CD4-positive, alpha-beta T cell treated with Interleukin-15 for 1 hour (primary cell): Measurements from ENCODE around the gene GOSR1.
"Not testable (repeated sequence)": the region's sequence is repeated elsewhere in the genome, so short reads cannot be mapped to it uniquely, and the experiment has no call there.

Source experiments
- DNase-seq: peaks from one replicate; pipeline ENCODE4 v3.0.0-alpha.2; 2020

GOSR1 gene

GRCh38 chr17:30563131-30563904, 86.1 kb downstream of the GOSR1 start:
- DNase-seq, result not testable (repeated sequence)

GRCh38 chr17:30563905-30564390, 86.7 kb downstream of the GOSR1 start:
- DNase-seq, result not testable (repeated sequence)

GRCh38 chr17:30564422-30565072, 87.3 kb downstream of the GOSR1 start:
- DNase-seq, result not testable (repeated sequence)

GRCh38 chr17:30565073-30565935, 88.1 kb downstream of the GOSR1 start:
- DNase-seq, result no peak

- not testable (repeated sequence) for DNase-seq
Measured at GRCh38 chr17:30566104-30566503, 88.9 kb downstream of the GOSR1 start.

- DNase-seq, result not testable (repeated sequence)
Measured at GRCh38 chr17:30566516-30567225, 89.5 kb downstream of the GOSR1 start.

GRCh38 chr17:30567231-30568116, 90.3 kb downstream of the GOSR1 start:
- DNase-seq, result no peak

- no peak for DNase-seq
Measured at GRCh38 chr17:30568117-30568430, 90.9 kb downstream of the GOSR1 start.

GRCh38 chr17:30569531-30570175, 92.4 kb downstream of the GOSR1 start:
- DNase-seq, result not testable (repeated sequence)

- no peak for DNase-seq
Measured at GRCh38 chr17:30570191-30570590, 93.0 kb downstream of the GOSR1 start.

- no peak for DNase-seq
Measured at GRCh38 chr17:30570596-30571265, 93.5 kb downstream of the GOSR1 start.

GRCh38 chr17:30571404-30571803, 94.2 kb downstream of the GOSR1 start:
- not testable (repeated sequence) for DNase-seq

- no peak for DNase-seq
Measured at GRCh38 chr17:30571921-30572320, 94.7 kb downstream of the GOSR1 start.

GRCh38 chr17:30572651-30573554, 95.7 kb downstream of the GOSR1 start:
- not testable (repeated sequence) for DNase-seq

- no peak for DNase-seq
Measured at GRCh38 chr17:30573603-30574175, 96.5 kb downstream of the GOSR1 start.

GRCh38 chr17:30574309-30574708, 97.1 kb downstream of the GOSR1 start:
- not testable (repeated sequence) for DNase-seq

GRCh38 chr17:30574806-30575205, 97.6 kb downstream of the GOSR1 start:
- DNase-seq, result not testable (repeated sequence)

GRCh38 chr17:30575648-30576325, 98.6 kb downstream of the GOSR1 start:
- not testable (repeated sequence) for DNase-seq
